GM12801 (cell line): ENCODE data around the gene SNTA1.

ENCODE experiments used
- TF ChIP-seq, protein P1 (sequence below): IDR thresholded peaks from one replicate; pipeline ENCODE4 v1.5.1; 2011; ENCODE audit warnings: control low read depth; ENCODE audit not compliant: insufficient read length; ENCODE audit errors: extremely low read depth

Gene SNTA1

DNA sequence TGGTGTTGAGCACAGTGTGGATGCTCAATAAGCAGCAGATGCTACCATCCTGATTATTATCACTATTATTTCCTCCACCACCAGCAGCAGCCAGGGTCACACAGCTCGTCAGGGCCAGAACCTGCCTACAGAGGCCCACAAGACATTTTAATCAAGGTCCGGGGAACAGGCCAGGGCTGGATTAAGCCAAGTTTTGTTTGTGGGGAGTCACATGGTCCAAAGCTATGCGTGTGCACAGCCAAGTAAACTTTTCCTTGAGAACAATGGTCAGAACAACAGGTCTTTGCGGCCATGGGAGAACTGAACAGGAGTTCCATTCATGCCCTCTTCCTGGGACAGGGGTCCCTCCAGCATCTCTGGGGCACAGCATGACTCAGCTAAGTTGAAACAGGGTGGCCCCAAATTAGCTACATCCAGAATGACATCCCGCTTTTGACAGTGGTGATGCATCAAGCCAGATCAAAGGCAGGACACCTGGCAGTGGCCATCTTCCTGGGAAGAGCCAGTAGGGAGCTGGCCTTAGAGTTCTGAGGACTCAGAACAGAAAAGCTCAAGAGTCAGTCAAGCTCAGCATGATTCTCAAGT lies 11.7 kb downstream of the SNTA1 start:
- TF ChIP-seq, protein P1, sequence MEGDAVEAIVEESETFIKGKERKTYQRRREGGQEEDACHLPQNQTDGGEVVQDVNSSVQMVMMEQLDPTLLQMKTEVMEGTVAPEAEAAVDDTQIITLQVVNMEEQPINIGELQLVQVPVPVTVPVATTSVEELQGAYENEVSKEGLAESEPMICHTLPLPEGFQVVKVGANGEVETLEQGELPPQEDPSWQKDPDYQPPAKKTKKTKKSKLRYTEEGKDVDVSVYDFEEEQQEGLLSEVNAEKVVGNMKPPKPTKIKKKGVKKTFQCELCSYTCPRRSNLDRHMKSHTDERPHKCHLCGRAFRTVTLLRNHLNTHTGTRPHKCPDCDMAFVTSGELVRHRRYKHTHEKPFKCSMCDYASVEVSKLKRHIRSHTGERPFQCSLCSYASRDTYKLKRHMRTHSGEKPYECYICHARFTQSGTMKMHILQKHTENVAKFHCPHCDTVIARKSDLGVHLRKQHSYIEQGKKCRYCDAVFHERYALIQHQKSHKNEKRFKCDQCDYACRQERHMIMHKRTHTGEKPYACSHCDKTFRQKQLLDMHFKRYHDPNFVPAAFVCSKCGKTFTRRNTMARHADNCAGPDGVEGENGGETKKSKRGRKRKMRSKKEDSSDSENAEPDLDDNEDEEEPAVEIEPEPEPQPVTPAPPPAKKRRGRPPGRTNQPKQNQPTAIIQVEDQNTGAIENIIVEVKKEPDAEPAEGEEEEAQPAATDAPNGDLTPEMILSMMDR = no peak

DNA sequence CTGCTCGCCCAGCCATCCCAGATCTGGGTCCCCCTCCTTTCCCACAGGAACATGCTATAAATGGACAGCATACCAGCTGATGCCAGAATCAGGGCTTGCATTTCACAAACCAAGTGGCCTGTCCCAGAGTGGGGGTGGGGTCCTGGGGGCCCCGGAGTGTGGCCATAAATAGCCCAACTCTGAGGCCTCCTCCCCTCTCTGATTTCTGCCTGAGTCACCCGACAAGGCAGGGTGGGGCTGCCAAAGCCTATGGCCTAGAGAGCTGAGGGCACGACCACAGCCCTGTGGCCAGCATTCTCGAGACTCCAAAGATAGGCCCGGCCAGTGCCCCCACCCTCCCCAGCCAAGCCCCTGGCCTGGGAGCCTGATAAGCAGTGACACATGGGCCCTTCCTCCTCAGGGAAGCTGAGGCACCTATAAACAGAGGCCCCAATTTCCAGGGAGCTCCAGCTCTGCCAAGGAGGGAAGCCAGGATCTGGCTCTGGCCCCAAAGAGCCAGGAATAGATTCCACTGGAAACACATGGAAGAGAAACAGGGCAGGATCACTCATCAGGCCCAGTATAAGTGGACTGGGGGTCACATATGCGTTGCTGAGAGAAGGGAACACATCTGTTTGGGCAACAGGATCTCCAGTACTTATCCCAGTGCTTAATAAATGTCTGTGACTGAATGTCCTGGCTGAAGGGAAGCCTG lies 20.3 kb downstream of the SNTA1 start:
- TF ChIP-seq, protein P1 = no peak

DNA sequence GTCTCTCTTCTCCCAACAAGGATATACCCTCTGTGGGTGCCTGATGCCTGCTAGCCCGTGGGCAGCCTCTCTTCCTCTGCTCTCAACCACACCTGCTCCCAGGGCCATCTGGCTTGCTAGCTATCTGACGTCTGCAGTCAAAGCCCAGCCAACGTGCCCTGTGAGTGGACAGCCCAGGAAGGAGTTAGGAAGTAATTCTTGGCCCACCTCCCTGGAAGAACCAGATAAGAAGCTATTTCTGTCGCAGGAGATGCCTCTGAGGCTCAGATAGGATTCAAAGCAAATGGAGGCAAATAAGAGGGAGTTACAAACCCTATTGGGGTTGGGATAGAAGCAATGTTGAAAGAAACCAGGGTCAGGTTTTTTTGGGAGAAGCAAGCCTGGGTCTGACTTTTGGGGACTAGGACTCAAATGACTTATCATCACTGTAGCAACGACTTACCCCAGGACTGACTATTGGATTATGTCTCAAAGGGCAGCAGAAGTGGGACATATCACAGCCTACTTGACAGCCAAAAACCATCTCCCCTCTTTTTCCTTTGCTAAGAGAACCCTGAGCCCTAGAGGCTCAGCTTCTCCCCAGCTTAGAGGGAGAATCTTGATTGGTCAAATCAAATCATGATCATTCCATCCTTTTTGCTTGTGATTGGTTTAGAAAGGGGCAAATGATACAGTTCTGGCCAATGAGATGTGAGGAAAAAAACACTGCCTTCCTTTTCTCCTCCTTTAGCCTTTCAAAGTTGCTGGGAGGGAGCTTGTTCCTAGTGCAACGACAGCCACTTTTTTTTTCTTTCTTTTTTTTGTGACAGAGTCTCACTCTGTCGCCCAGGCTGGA lies 24.2 kb downstream of the SNTA1 start:
- TF ChIP-seq, protein P1 = no peak

DNA sequence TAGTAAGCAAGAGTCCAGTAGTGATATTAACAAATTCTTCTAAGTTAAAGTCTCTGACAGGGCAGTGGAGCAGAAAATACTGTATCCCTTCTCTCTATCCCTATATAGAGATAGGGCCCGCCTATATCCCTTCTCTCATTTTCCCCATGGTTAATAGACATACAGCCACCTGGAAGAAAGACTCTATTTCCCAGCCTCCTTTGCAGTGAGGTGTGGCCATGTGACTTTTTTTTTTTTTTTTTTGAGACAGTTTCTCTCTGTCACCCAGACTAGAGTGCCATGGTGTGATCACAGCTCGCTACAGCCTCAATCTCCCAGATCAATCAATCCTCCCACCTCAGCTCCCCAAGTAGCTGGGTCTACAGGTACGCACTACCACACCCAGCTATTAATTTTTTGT lies 25.5 kb downstream of the SNTA1 start:
- TF ChIP-seq, protein P1 = no peak

DNA sequence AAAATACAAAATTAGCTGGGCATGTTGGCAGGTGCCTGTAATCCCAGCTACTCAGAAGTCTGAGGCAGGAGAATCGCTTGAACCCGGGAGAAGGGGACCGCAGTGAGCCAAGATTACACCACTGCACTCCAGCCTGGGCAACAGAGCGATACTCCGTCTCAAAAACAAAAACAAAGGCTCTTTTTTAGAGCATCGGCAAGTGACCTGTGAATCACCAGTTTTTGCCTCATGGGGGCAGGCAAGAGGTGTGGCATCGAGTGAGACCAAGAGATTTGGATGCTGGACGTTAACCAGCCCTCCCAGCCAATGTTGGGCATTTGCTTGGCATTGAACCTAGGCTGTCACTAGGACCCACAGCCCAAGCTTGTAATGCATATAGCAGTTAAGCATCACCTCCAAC lies 27.6 kb downstream of the SNTA1 start:
- TF ChIP-seq, protein P1 = no peak

DNA sequence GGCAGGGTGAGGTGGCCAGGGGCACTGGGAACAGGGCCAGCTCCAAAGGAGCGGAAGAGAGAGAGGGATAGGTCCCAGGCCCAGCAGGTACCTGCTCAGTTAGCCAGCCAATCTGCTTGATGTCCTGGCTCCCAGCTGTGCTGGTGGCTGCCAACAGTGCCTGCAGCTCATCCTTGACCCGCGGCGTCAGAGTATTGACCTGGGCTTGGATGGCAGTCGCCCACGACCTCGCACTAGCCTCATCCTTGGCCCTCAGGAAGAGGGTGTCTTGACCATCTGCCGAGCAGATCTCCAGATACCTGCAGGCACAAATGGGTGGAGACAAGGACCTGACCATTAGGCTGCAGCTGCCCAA lies 31.1 kb downstream of the SNTA1 start:
- TF ChIP-seq, protein P1 = no peak

DNA sequence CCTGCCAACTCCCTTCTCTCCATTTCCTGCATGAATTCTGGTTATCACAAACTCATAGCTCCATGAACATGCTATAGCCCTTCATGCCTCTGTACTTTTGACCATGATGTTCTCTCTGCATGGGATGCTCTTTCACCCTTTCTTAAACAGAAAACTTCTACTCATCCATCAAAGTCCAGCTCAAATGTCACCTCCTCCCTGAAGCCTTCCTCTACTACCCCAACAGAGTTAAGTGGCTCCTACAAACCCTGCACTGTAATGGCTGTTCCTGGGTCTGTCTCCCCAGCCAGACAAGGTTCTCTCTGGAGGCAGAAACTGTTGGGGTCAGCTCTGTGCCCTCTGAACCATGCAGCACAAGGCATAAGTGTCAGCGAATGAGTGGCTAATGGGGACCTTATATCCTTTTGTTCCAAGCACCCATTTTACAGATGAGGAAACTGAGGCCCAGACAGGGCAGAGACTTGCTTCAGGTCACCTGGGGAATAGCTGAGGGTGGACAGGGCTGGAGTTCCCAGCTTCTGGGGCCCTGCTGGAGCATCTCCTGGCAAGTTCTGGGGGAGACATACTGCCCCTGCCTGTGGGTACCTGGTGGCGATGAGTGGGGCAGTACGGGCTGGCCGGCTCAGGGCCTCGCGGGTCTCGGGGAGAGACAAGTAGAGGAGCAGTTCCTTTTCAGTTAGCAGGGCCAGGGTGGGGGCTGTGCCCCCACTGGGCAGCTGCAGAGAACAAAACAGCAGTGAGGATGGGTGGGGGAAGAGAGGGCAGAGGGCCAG lies 31.7 kb downstream of the SNTA1 start:
- TF ChIP-seq, protein P1 = no peak
